Right lobe of liver (tissue), 4 donors: Measurements from ENCODE around the gene HOXC10.

ENCODE experiments used
- POLR2A ChIP-seq: fragments of 450-650 bp; IDR thresholded peaks from one replicate; pipeline ENCODE4 v1.6.1; 2017; ENCODE audit warnings: antibody characterized with exemption, mild to moderate bottlenecking
- TF ChIP-seq, protein P1 (sequence below), 4 donors: fragments of 200-600 bp in 3 of 4; fragments of 450-650 bp in 1 of 4; IDR thresholded peaks; one replicate each; pipeline versions ENCODE4 v1.5.1 to v1.8.0; 2016 to 2022; ENCODE audit warnings: antibody characterized with exemption in 4 of 4, mild to moderate bottlenecking in 2 of 4
- donor health status: DM: no; HTN: no; CAD: no.
- donor health status: DM: no; HTN: no; CAD: no.
- donor health status: DM: no; HTN: yes; CAD: no.

DNA sequence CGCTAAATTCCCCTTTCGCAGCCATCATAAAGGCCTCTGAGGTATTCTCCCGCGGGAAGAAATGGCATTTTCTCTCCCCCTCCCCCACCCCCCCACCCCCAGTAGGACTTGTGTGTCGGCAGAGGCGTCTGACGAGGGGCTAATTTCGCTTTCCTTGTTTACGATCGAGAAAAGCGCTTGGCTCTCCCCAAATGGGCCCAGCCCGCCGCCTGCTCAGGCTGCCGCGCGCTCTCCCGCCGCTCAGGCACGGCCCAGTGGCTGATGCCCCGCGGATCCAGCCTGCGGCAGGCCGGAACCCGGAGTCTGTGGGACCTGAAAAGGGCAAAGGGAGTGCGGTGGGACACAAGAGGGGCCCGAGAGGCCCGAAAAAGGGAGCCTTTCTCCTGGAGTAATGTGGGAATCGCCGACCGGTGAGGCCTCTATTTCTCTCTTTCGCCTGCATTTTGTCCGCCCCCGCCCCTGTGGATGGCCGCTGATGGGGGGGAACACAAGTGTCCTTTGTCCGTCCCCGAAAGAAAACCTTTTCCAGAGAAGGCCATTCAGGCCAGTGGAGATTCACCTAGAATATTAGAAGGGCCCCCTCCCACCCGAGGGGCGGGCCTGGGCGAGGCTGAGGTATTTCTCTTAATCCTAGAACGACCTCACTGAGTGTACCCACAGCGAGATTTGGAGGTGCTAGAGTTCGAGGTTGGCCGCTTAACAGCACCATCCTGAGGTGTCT is 34.3 kb downstream of the HOXC10 start:
- TF ChIP-seq, protein P1, sequence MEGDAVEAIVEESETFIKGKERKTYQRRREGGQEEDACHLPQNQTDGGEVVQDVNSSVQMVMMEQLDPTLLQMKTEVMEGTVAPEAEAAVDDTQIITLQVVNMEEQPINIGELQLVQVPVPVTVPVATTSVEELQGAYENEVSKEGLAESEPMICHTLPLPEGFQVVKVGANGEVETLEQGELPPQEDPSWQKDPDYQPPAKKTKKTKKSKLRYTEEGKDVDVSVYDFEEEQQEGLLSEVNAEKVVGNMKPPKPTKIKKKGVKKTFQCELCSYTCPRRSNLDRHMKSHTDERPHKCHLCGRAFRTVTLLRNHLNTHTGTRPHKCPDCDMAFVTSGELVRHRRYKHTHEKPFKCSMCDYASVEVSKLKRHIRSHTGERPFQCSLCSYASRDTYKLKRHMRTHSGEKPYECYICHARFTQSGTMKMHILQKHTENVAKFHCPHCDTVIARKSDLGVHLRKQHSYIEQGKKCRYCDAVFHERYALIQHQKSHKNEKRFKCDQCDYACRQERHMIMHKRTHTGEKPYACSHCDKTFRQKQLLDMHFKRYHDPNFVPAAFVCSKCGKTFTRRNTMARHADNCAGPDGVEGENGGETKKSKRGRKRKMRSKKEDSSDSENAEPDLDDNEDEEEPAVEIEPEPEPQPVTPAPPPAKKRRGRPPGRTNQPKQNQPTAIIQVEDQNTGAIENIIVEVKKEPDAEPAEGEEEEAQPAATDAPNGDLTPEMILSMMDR (IDR thresholded peaks at IDR 0.05), result no peak
- TF ChIP-seq POLR2A, result no peak
